GM10266 (cell line): Measurements from ENCODE around the gene TOP1.

Experiments used
- DNase-seq: peaks from one replicate; pipeline ENCODE4 v3.0.0; 2012; ENCODE audit errors: extremely low spot score
- CTCF ChIP-seq: IDR thresholded peaks from 2 replicates; pipeline ENCODE4 v1.5.1; 2012; ENCODE audit warnings: mild to moderate bottlenecking, low read depth; ENCODE audit not compliant: control insufficient read depth, insufficient read depth; ENCODE audit errors: missing control alignments

TOP1 gene

DNA sequence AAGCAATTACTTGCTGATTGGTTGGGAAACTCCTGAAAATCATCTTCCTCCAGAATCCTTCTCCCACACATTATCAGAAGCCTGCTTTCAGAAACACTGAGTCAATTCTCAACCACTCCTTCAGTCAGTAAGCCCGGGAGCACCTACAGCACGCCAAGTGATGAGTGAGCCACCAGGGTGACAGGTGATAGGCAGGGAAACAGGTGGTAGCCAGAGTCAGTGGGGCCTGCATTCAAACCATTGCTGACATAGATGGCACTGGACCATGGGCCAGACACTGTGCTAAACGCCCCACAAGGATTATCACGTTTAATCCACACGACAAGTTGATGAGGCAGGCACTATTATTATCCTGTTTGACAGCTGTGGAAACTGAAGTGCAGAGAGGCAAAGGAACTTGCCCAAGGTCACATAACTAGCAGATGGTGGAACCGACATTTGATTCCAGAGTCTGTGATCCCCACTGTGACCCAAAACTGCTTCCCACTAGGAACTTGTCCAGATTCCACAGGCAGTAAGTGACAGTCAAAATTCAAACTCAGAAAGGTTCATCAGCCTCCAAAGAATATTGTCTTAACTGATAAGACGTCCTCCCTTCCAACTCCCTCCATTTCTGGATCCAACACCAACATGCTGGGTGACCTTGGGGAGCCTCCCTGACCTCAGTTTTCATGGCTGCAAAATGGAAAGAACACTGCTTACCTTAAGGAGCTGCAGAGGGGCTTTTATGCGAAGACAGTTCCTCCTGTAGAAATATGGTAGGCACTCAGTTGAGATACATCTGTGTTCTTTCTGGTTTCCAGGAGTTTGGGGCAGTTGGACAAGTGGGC, 23.9 kb upstream of the TOP1 start:
- no peak for DNase-seq
- TF ChIP-seq CTCF, result no peak

DNA sequence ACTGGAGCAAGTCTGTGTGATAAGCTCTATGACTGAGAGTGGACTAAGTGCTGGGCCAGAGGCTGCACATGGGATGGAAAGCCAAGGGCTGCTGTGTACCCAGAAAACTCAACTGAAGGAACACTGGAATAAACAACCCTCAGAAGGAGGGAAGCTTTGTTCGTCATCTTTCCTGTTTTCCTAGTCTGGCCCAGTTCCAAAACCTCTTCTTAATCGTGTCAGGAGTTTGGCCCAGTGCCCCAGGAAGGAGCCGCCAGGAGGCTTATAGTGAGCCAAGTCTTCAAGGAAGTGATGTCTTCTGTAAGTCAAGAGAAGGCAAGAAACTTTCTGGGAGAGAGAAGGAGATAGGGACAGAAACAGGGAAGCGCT, 23.3 kb upstream of the TOP1 start:
- DNase-seq, result no peak
- TF ChIP-seq CTCF, result no peak

DNA sequence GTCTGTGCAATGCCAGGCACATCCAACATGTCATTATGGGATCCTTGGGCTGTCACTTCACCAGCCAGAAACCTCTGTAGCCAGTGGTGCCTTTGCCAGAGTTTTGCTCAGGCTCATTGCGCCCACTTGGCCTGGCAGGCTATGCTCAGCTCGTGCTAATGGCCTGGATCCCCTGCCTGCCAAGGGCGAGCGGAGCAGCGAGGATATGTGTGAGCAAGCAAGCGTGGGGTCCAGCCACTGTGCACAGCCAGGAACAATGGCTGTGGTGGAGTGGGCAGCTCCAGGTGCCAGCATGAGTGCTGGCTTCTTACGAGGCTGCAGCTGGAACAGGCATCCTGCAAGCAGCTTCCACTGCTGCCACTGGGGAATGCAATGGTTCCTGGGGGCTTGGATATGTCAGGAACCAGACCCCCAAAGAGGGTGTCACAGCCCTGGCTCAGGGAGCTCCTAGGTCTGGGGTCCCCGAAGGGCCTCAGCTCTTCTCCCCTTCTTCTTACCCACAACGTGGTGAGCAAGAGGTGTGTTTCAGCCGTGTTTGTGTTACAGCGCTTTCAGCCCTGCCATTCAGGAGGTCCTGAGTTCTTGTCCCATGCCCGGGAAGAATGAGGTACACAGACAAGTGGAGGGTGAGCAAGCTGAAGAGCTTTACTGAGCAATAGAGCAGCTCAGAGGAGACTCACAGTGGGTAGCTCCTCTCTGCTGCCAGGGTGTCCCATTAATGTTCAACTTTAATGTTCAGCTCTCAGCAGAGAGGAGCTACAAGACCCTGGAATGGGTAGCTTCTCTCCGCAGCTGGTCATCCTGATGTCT, 22.3 kb upstream of the TOP1 start:
- no peak for TF ChIP-seq CTCF
- DNase-seq, result no peak

DNA sequence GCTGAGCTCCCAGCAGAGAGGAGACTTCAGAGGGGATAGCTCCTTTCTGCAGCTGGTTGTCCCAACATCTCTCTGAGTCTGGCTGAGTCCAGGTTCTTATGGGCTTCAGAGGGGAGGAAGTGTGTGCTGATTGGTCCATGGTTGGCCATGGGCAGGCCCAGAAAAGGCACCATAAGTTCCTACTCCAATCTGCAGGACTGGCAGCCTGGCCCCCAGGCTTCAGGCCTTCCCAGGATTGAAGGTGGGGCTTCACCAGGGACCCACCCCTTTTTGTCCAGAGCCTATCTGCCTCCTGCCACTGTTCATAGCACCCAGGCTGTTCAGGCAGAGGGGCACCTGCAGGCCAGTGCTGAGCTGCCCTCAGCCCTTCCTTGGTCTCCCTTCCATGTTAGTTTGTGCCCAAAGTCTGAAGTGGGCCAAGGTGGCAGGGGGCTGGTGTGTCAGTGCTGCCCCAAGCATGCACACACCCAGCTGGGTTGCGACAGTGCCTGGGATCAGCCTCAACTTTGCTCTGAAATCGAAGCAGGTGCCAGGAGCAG, 21.6 kb upstream of the TOP1 start:
- no peak for TF ChIP-seq CTCF

GRCh38 chr20:41007481-41007880, 21.1 kb upstream of the TOP1 start:
- DNase-seq, result no peak
- TF ChIP-seq CTCF, result no peak

More for the DNA sequence above, 21.6 kb upstream of the TOP1 start:
- no peak for DNase-seq

DNA sequence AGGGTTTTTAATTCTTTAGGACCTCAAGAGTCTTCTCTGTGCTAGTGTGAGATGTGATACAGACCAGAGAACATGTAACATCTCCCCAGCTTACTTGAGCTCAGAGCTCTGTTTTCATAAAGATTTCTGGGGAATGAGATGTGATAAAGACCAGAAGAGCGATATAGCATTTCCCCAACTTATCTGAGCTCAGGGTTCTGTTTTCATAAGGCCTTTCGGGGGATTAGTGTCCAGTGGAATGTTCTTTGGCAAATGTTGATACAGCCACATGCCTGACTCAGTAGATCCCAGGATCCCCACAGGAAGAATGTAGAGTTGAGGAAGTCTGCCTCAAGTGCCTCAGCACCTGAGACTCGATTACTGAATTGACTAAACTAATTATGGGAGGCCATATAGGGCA, 18.7 kb upstream of the TOP1 start:
- no peak for DNase-seq
- no peak for TF ChIP-seq CTCF
